ENCODE data around the gene SLC38A10.
"Not testable (repeated sequence)": the region's sequence is repeated elsewhere in the genome, so short reads cannot be mapped to it uniquely, and the experiment has no call there.

SLC38A10 gene

DNA sequence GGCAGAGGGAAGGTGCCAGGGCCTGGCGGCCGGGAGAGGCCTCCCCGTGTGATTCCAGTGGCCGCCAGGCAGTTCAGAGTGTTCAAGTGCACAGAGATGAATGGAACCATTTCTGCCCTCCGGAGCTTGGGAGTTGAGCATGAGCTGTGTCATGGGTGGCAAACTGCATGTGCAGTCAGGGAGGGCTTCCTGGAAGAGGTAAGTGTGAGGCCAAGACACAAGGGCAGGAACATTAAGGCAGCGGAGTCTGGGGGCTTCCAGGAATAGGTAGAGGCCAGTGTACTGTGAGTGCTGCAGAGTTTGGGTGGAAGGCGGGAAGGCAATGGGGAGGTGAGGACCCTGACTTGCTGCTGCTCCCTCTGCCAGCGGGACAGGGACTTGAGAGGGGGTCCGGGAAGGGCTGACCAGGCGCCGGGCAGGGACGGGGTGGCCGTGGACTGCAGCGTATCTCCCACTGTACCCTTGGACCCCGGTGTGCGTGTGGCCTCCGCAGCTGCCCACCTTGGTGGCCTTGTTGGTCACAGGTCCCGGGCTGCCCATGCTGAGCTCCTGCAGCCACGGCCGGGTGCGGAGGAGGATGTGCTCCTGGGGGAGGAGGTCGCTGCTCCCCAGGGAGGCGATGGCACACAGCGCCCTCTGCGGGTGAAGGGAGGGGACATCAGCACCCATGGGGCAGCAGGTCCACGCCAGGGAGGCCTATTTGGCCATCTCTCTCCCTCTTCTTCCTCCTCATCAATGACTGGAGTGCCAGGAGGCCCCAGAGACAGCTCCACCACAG, 64.9 kb downstream of the SLC38A10 start:
- Mint-ChIP-seq H3K36me3 (ENCODE audit: insufficient read depth) (peaks cover 19% of the 10 kb centered on the region), H3K27ac (ENCODE audit: low read depth) (peak overlapping the region; percentile 6), H3K4me3 (no peak overlapping the region), H3K9me3 (no peaks in the 10 kb centered on the region), H3K4me1 (peaks cover 25% of the 10 kb centered on the region), H3K27me3 (no peaks in the 10 kb centered on the region)
- DNase-seq (ENCODE audit: low spot score in 2 of 2) (no peak), ATAC-seq (replicated peaks; ENCODE audit: extremely low read depth, poor library complexity, severe bottlenecking) (no peak)

DNA sequence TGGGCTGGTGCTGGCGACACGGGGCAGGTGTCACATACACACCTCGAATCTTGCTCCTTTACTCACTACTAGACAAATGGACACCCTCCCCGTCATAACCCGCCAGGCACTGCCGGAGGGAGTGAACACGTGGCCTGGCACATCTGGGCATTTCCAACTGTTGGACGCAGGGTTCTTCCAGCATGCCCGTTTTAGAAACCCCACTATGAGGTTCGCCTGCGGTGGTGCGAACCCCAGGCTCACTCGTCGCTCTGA, 65.5 kb downstream of the SLC38A10 start:
- Mint-ChIP-seq H3K4me3 (no peak overlapping the region), H3K4me1 (peaks cover 18% of the 10 kb centered on the region), H3K36me3 (ENCODE audit: insufficient read depth) (peaks cover 20% of the 10 kb centered on the region), H3K9me3 (no peaks in the 10 kb centered on the region), H3K27me3 (no peaks in the 10 kb centered on the region), H3K27ac (ENCODE audit: low read depth) (peak overlapping the region; percentile 6)
- ATAC-seq (replicated peaks; ENCODE audit: extremely low read depth, poor library complexity, severe bottlenecking) (no peak), DNase-seq (ENCODE audit: low spot score in 2 of 2) (no peak)

DNA sequence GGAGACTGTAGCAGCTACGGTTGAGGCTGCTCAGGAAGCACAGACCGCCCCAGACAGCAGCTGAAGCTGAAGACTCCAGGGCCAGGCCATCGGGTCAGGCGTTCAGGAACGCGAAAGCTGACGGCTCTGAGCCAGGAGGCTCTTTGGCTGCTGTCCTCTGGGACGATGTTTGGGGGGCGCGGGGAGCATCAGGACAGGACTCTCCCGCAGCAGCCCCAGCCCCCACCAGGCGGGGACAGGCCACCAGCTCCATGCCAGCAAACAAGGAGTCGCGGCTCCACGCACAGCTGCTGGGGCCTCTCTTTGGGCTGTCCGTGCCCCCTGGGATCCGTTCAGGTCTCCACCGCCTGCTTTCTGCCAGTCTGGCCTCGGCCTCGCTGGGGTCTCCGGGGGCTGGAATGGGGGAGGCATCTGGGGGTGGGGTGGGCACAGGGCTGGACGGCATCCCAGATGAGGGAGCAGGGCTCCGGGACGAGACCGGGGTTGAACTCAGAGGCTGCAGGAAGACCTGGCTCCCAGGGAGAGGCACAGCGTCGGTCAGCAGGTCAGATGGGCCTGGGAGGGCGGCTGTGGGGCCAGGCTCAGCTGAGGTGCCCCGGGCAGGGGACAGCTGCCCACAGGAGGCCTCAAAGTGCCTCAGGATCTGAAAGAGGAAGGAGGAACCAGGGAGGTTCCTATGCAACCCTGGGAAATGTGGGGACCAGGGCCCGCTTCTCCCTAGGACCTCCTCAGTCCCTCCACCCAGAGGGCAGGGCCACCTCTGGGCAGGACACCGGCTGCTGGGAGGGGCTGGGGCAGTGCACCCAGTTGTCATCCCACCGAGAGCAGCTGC, 66.1 kb downstream of the SLC38A10 start:
- ATAC-seq (replicated peaks; ENCODE audit: extremely low read depth, poor library complexity, severe bottlenecking), result no peak
- DNase-seq (ENCODE audit: low spot score in 2 of 2), result no peak
- Mint-ChIP-seq H3K4me1 (peaks cover 15% of the 10 kb centered on the region), H3K36me3 (ENCODE audit: insufficient read depth) (peaks cover 20% of the 10 kb centered on the region), H3K4me3 (no peak overlapping the region), H3K27ac (ENCODE audit: low read depth) (peak overlapping the region; percentile 6), H3K9me3 (no peaks in the 10 kb centered on the region), H3K27me3 (no peaks in the 10 kb centered on the region)

DNA sequence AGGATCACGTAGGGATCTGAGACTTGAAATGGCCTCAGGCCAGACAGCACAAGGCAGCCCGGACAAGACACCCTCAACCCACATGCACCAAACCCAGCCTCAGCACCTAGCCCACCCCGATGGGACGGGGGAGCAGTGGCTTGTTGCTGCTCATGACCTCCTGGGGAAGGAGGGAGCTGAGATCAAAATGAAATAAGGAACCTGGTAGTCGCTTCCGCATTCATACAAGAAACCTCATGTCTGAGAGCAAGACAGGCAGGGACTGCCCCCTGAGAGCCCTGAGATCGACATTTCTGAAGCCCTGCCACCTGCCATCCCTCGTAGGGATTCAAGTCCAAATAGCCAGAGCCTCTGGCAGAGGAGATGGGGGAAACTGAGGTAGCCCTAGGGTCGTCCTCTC, 66.7 kb downstream of the SLC38A10 start:
- DNase-seq (ENCODE audit: low spot score in 2 of 2), result no peak
- peak; percentile 29 for ATAC-seq (replicated peaks; ENCODE audit: extremely low read depth, poor library complexity, severe bottlenecking)
- Mint-ChIP-seq H3K27ac (ENCODE audit: low read depth) (no peak overlapping the region), H3K9me3 (no peaks in the 10 kb centered on the region), H3K4me3 (no peak overlapping the region), H3K27me3 (no peaks in the 10 kb centered on the region), H3K36me3 (ENCODE audit: insufficient read depth) (peaks cover 20% of the 10 kb centered on the region), H3K4me1 (peaks cover 21% of the 10 kb centered on the region)

DNA sequence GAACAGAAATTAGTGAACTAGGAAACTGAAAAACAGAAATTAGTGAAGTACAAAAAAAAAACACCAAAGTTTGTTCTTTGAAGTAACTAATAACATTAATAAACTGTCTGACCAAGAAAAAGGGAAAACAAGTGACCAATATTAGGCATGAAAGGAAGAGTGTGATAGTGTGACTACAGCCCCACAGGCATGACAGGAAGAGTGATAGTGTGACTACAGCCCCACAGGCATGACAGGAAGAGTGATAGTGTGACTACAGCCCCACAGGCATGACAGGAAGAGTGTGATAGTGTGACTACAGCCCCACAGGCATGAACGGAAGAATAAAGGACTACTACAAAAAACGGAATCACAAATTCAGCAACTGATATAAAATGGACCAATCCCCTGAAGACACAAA, 67.5 kb downstream of the SLC38A10 start:
- ATAC-seq (replicated peaks; ENCODE audit: extremely low read depth, poor library complexity, severe bottlenecking); H3K9me3 Mint-ChIP-seq; H3K4me3 Mint-ChIP-seq; H3K27me3 Mint-ChIP-seq; DNase-seq (ENCODE audit: low spot score in 2 of 2); H3K27ac Mint-ChIP-seq (ENCODE audit: low read depth): not testable (repeated sequence)
- H3K36me3 Mint-ChIP-seq (ENCODE audit: insufficient read depth), result peaks cover 20% of the 10 kb centered on the region
- H3K4me1 Mint-ChIP-seq, result peaks cover 28% of the 10 kb centered on the region

DNA sequence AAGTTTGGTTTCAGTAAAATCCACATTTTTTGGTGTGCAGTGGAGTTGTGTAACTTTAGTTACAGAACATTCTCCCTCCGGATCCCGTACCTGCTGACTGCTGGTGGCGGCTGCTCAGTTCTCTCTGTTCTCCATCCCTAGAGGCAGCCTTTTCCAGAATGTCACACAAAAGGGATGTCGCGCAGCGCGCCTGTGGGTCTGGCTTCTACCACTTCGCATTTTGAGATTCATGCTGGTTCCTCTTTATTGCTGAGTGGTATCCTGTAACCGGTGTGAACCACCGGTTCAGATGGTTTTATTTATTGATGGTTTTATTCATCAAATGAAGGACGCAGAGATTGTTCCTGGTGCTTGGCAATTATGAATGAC, 71.4 kb downstream of the SLC38A10 start:
- H3K27me3 Mint-ChIP-seq, result no peaks in the 10 kb centered on the region
- ATAC-seq (replicated peaks; ENCODE audit: extremely low read depth, poor library complexity, severe bottlenecking), result no peak
- DNase-seq (ENCODE audit: low spot score in 2 of 2), result no peak
- no peaks in the 10 kb centered on the region for H3K9me3 Mint-ChIP-seq
- H3K4me1 Mint-ChIP-seq, result peaks cover 18% of the 10 kb centered on the region
- peak overlapping the region; percentile 78 for H3K4me3 Mint-ChIP-seq
- H3K36me3 Mint-ChIP-seq (ENCODE audit: insufficient read depth), result peaks cover 10% of the 10 kb centered on the region
- H3K27ac Mint-ChIP-seq (ENCODE audit: low read depth), result peak overlapping the region; percentile 61

DNA sequence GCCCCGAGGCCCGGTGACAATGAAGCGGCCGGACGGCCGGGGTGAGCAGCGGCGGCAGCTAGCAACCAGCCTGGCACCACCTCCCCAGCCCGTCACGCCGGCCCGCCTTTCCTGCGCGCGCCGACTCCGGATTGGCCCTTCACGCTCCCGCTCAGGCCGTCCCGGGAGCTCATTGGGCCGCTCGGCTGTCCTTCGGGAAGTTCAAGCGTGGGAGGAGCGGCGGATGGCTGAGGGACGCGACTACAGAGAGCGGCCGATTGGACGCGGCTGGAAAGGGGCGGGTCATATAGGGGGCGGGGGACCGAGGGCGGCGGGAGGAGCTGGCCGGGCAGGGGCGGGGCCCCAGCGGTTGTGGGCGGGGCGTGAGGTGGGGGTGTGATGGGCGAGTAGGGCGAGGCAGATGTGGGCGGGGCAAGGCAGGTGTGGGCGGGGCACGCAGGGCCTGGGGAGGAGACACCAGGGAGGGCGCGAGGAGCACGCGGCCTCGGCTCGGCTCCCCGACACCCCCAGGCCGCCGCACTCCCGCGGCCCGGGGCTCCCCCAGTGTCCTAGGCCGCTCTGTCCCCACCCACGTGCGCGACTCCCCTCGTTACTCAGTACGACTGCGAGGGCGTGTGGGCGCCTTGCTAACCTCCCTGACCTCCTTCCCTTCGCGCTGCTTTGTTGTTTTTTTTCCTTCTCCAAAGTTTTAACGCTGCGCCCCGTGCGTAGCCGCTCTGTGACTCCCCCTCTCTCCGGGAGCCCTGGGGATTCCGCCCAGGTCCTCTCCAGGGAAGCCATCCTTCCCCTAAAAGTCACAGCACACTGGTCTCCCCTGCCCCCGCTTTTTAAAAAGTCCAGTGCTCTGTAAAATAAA, 72.0 kb downstream of the SLC38A10 start, which contains the start of gene CEP131:
CEP131 (minus strand) TSS at position 60 of the 856 bp plus-strand sequence. CDS start 2,909 bp downstream, outside the sequence.
- H3K36me3 Mint-ChIP-seq (ENCODE audit: insufficient read depth), result peaks cover 7% of the 10 kb centered on the region
- H3K4me1 Mint-ChIP-seq, result peaks cover 18% of the 10 kb centered on the region
- DNase-seq (ENCODE audit: low spot score in 2 of 2), result peak; percentile 98 to 99
- peak within 1 kb of the TSS; percentile 78 for H3K4me3 Mint-ChIP-seq
- H3K27ac Mint-ChIP-seq (ENCODE audit: low read depth), result peak within 1 kb of the TSS; percentile 61
- H3K9me3 Mint-ChIP-seq, result no peaks in the 10 kb centered on the region
- H3K27me3 Mint-ChIP-seq, result no peaks in the 10 kb centered on the region
- peak; percentile 100 for ATAC-seq (replicated peaks; ENCODE audit: extremely low read depth, poor library complexity, severe bottlenecking)

DNA sequence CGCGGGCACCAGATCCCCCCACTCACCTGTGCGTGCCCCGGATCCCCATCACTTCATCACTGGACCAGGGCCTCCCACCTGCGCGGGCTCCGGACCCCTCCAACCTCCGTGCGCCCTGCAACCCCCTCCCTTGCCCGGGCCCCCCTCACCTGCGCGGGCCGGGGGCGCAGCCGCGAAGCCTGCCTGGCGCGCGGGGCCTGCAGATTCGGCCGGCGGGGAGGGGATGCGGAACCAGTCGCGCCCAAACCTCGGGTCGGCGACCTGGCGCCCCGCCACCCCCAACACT, 72.5 kb downstream of the SLC38A10 start:
- H3K27me3 Mint-ChIP-seq, result no peaks in the 10 kb centered on the region
- no peak for DNase-seq (ENCODE audit: low spot score in 2 of 2)

DNA sequence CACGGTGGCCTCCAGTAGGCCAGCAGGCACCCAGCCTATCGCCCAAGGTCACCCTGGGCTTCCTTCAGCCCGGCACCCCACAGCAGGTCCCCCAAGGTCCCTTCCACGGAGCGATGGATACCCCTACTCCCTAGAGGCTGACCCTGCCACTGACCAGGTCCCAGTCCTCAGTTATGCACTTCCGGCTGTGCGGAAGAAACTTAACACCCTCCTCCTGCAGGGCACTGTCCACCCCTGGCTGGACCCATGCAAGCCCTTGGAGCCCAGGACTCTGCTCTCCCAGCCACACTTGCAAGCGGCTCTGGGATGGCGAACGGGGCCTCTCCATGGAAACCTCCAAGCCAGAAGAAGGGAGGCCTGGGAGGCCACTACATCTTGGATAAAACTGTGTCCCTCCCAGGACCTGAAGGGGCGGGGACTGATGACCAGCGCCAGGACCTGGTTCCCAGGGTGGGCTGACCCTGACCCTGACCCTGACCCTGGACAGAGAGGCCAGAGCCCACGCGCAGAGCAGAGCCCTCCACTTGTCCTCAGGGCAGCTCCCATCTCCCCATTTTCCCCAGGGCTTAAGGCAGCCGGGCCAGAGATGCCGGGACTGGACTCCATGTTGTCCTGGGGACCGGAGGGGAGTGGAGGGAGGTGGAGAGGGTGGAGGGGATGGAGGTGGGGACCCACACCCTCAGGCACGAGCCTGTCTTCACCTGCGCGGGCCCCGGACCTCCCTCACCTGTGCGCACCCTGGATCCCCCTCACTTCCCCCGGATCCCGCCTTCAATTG, 73.1 kb downstream of the SLC38A10 start:
- Mint-ChIP-seq H3K4me1 (peaks cover 12% of the 10 kb centered on the region), H3K27ac (ENCODE audit: low read depth) (no peak overlapping the region), H3K27me3 (no peaks in the 10 kb centered on the region), H3K36me3 (ENCODE audit: insufficient read depth) (peaks cover 7% of the 10 kb centered on the region), H3K4me3 (peak overlapping the region; percentile 78), H3K9me3 (no peaks in the 10 kb centered on the region)
- ATAC-seq (replicated peaks; ENCODE audit: extremely low read depth, poor library complexity, severe bottlenecking), result no peak
- no peak for DNase-seq (ENCODE audit: low spot score in 2 of 2)

More for the DNA sequence above, 72.5 kb downstream of the SLC38A10 start:
- peaks cover 15% of the 10 kb centered on the region for H3K4me1 Mint-ChIP-seq
- ATAC-seq (replicated peaks; ENCODE audit: extremely low read depth, poor library complexity, severe bottlenecking), result no peak
- H3K36me3 Mint-ChIP-seq (ENCODE audit: insufficient read depth), result peaks cover 7% of the 10 kb centered on the region
- H3K27ac Mint-ChIP-seq (ENCODE audit: low read depth), result no peak overlapping the region
- H3K9me3 Mint-ChIP-seq, result no peaks in the 10 kb centered on the region
- H3K4me3 Mint-ChIP-seq, result peak overlapping the region; percentile 78

DNA sequence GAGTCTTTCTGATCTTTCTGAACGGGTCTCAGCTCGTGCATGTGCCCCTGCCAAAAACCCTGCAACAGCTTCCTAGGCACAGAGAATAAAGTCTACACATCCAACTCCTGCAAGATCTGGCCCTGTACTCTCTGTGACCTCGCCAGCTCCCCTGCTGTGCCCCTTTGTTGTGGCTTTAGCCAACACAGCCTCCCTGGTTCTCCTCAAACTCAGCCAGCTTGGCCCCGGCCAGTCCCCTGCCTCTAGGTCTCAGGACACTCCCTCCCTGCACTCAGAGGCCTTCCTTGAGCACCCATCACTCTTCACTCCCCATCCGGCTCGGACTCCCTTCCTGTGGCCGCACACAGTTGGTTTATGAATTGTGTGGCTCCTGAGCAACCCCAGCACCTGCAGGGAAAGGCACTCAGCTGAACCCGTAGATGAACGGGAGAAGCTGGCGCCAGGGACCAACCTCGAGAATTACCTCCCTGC, 73.7 kb downstream of the SLC38A10 start:
- DNase-seq (ENCODE audit: low spot score in 2 of 2) (no peak), ATAC-seq (replicated peaks; ENCODE audit: extremely low read depth, poor library complexity, severe bottlenecking) (no peak)
- Mint-ChIP-seq H3K27ac (ENCODE audit: low read depth) (no peak overlapping the region), H3K27me3 (no peaks in the 10 kb centered on the region), H3K4me3 (peak overlapping the region; percentile 78), H3K36me3 (ENCODE audit: insufficient read depth) (peaks cover 7% of the 10 kb centered on the region), H3K9me3 (no peaks in the 10 kb centered on the region), H3K4me1 (peaks cover 12% of the 10 kb centered on the region)

DNA sequence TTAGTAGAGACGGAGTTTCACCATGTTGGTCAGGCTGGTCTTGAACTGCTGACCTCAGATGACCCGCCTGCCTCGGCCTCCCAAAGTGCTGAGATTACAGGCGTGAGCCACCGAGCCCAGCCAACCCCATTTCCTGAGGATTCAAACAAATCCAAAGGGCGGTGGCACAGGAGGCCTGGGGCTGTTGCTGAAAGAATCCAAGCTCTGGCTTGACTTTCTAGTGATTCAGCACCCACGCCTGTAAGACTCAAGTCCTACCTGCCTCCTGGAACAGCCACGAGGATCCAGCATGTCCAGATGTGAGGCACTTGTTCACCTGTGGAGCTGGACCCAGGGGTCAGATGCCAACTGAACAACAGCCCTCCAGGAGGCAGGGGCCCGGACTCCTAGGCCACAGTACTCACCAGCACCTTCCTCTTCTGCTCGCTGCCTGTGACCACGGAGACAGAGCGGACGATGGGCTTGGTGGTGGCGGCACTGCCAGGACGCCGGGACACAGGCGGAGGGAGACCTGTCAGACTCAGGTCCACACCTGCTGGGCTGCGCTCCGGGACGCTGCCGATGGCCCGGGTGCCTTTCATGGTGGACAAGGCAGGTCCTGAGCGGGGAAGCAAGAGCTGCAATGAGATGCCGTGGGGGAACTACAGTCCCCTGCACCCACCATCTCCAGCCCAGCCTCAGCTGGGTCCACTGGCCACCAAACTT, 75.5 kb downstream of the SLC38A10 start:
- H3K4me1 Mint-ChIP-seq, result peaks cover 12% of the 10 kb centered on the region
- no peak overlapping the region for H3K4me3 Mint-ChIP-seq
- no peak overlapping the region for H3K27ac Mint-ChIP-seq (ENCODE audit: low read depth)
- DNase-seq (ENCODE audit: low spot score in 2 of 2), result no peak
- H3K27me3 Mint-ChIP-seq, result no peaks in the 10 kb centered on the region
- H3K36me3 Mint-ChIP-seq (ENCODE audit: insufficient read depth), result peaks cover 5% of the 10 kb centered on the region
- no peaks in the 10 kb centered on the region for H3K9me3 Mint-ChIP-seq
- ATAC-seq (replicated peaks; ENCODE audit: extremely low read depth, poor library complexity, severe bottlenecking), result no peak
